ENCODE measurements around the gene HNRNPUL2. TPM values are rescaled to one million over a fixed set of nuclear protein-coding genes. Genes with fewer than 3 reads are reported as not detected.

HNRNPUL2 gene
- total RNA-seq, 1 experiment from 2014 or later: 36.4 TPM

DNA sequence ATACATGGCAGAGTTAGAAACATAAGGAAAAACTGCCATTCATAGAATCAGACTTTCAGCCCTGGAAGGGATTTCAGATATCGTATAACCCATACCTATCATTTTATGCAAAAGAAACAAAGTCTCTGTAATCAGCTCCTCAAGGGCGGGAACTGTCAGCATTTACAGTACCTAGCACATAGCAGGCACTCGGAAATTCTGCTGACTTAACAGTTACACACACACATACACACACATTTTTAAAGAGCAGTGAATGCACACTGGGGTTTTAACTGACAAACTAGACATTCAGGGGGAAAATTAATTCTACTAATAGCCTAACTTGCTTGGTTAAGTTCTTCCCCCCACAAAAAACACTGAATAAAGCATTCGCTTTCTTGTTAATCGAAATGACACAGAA, 11.1 kb downstream of the HNRNPUL2 start:
- ChIA-PET POLR2A (interaction anchor here (1.7 to 15.7 kb wide), 2 partner anchors 10 to 11 kb away, joined by 5 to 197 read pairs; partner anchors contain the start of genes HNRNPUL2 and TTC9C), CTCF (interaction anchor here (0.7 to 1.7 kb wide), 3 partner anchors 23 to 60 kb away, joined by 3 to 5 read pairs (median 3); no protein-coding TSS in a partner anchor)
- intact Hi-C loops (cut with micrococcal nuclease): no loop called here
- Mint-ChIP-seq H3K36me3 (ENCODE audit: insufficient read depth, unreplicated experiment) (peaks cover 79% of the 10 kb centered on the region), H3K9me3 (ENCODE audit: unreplicated experiment) (no peaks in the 10 kb centered on the region), H3K27me3 (ENCODE audit: insufficient read depth, unreplicated experiment) (no peaks in the 10 kb centered on the region), H3K4me1 (ENCODE audit: insufficient read depth, unreplicated experiment) (peaks cover 15% of the 10 kb centered on the region), H3K27ac (ENCODE audit: low read depth, unreplicated experiment) (no peak overlapping the region), H3K4me3 (ENCODE audit: unreplicated experiment) (no peak overlapping the region)
- TF ChIP-seq, protein P1, sequence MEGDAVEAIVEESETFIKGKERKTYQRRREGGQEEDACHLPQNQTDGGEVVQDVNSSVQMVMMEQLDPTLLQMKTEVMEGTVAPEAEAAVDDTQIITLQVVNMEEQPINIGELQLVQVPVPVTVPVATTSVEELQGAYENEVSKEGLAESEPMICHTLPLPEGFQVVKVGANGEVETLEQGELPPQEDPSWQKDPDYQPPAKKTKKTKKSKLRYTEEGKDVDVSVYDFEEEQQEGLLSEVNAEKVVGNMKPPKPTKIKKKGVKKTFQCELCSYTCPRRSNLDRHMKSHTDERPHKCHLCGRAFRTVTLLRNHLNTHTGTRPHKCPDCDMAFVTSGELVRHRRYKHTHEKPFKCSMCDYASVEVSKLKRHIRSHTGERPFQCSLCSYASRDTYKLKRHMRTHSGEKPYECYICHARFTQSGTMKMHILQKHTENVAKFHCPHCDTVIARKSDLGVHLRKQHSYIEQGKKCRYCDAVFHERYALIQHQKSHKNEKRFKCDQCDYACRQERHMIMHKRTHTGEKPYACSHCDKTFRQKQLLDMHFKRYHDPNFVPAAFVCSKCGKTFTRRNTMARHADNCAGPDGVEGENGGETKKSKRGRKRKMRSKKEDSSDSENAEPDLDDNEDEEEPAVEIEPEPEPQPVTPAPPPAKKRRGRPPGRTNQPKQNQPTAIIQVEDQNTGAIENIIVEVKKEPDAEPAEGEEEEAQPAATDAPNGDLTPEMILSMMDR (IDR thresholded peaks at IDR 0.05; ENCODE audit: unreplicated experiment): no peak
- no TSS peak for BruUV-seq (replicated peaks)
- no peak for DNase-seq (ENCODE audit: unreplicated experiment)

DNA sequence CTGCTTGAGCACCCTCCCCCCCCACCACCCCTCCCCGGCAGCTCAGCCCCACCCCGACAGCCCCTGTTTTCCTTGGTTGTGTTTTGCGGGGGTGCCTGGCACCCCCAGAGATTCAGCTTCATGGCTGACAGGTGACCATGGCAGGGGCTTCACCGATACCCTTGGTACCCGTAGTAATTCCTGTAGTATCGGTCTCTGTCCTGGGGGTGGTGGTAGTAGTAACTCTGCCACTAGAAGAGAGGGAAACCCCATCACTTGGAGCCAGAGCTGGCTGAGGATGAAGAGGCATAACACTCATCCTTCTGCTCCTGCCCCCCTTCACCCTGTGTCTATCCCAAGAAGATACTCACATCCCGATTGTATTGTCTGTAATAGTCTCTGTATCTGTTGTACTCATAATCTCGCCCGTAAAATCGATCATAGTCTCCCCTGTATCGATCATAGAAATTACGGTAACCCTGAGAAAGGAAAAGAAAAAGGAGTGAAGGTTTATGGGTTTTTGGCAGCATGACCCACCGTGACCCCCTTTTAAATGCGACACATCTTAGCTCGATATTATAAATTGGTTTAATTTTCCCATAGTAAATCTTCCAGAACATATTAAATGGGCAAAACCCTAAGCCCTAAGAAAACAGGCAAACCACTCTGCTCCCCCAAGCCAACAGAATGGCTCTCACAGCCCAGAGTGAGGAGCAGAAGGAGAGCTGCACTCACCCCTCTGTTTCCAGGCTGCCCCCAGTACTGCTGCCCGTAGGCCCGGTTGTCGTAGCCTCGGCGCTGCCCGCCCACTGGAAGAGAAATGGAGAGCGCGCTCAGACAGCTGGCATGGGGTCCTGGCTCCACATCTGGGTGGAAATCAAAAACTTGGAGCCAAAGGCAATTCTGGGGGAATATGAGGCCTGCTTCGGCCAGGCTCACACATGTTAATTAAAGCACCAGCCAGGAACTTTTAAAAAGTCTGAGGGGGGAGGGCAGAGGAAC, 11.8 kb downstream of the HNRNPUL2 start:
- no peaks in the 10 kb centered on the region for H3K27me3 Mint-ChIP-seq (ENCODE audit: insufficient read depth, unreplicated experiment)
- H3K4me1 Mint-ChIP-seq (ENCODE audit: insufficient read depth, unreplicated experiment): peaks cover 15% of the 10 kb centered on the region
- no TSS peak for BruUV-seq (replicated peaks)
- no peak overlapping the region for H3K27ac Mint-ChIP-seq (ENCODE audit: low read depth, unreplicated experiment)
- peaks cover 78% of the 10 kb centered on the region for H3K36me3 Mint-ChIP-seq (ENCODE audit: insufficient read depth, unreplicated experiment)
- ChIA-PET CTCF (interaction anchor here (0.6 to 1.7 kb wide), 6 partner anchors 15 to 72 kb away, joined by 3 to 5 read pairs (median 4); partner anchors contain the start of gene TMEM179B), POLR2A (interaction anchor here (1.7 to 15.7 kb wide), 2 partner anchors 10 to 11 kb away, joined by 5 to 197 read pairs; partner anchors contain the start of genes HNRNPUL2 and TTC9C)
- intact Hi-C loops (cut with micrococcal nuclease): no loop called here
- TF ChIP-seq, protein P1 (IDR thresholded peaks at IDR 0.05; ENCODE audit: unreplicated experiment): no peak
- no peak for DNase-seq (ENCODE audit: unreplicated experiment)
- no peak overlapping the region for H3K4me3 Mint-ChIP-seq (ENCODE audit: unreplicated experiment)
- H3K9me3 Mint-ChIP-seq (ENCODE audit: unreplicated experiment): no peaks in the 10 kb centered on the region

- Mint-ChIP-seq H3K27ac (ENCODE audit: low read depth, unreplicated experiment) (no peak overlapping the region), H3K36me3 (ENCODE audit: insufficient read depth, unreplicated experiment) (peaks cover 72% of the 10 kb centered on the region)
Observed at GRCh38 chr11:62713343-62713742, 13.9 kb downstream of the HNRNPUL2 start.

More at GRCh38 chr11:62713343-62713742, 13.9 kb downstream of the HNRNPUL2 start:
- CTCF ChIA-PET: interaction anchor here (0.7 to 0.8 kb wide), 3 partner anchors 24 to 180 kb away, joined by 3 to 4 read pairs (median 3); partner anchors contain the start of gene LRRN4CL
- BruUV-seq (replicated peaks): no TSS peak
- TF ChIP-seq, protein P1 (IDR thresholded peaks at IDR 0.05; ENCODE audit: unreplicated experiment): no peak
- POLR2A ChIA-PET: interaction anchor here (0.9 to 15.7 kb wide), 2 partner anchors 13 to 40 kb away, joined by 3 to 197 read pairs; partner anchors contain the start of genes HNRNPUL2 and TTC9C
- Mint-ChIP-seq H3K4me3 (ENCODE audit: unreplicated experiment) (no peak overlapping the region), H3K4me1 (ENCODE audit: insufficient read depth, unreplicated experiment) (peaks cover 21% of the 10 kb centered on the region), H3K27me3 (ENCODE audit: insufficient read depth, unreplicated experiment) (no peaks in the 10 kb centered on the region), H3K9me3 (ENCODE audit: unreplicated experiment) (no peaks in the 10 kb centered on the region)
- intact Hi-C loops (cut with micrococcal nuclease): no loop called here
- no peak for DNase-seq (ENCODE audit: unreplicated experiment)

Data from MCF 10A (cell line).